GM12875 (cell line): ENCODE results near the gene RAB35.
"Not testable (repeated sequence)": the region's sequence is repeated elsewhere in the genome, so short reads cannot be mapped to it uniquely, and the experiment has no call there.

Source experiments
- H3K4me3 ChIP-seq: one replicate; pipeline ENCODE4 v1.5.1; 2011; ENCODE audit warnings: low read depth, low read length, control low read depth
- CTCF ChIP-seq: IDR thresholded peaks from 2 replicates; pipeline ENCODE4 v1.5.1; 2011; ENCODE audit warnings: low read depth, mild to moderate bottlenecking, control low read depth, inconsistent platforms, low read length, moderate library complexity, borderline replicate concordance; ENCODE audit not compliant: insufficient read depth

The RAB35 gene

DNA sequence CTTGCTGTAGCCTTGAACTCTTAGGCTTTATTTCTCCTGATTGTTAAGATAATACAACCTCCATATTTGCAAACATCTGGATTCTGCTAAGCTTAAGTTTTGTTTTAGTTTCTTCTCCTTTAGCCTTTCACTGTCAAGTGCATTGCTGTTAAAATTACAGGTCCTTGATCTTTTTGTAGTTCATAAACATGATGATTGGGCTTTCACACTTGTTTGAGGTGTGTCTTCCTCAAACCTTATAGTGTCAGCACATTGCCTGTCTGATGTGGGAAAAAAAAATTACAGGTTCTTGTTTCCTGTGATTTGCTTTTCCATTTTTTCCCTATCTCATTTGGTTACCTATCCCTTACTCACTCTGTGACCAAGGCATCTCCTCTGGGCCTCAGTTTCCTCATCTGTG, 68.3 kb downstream of the RAB35 start:
- H3K4me3 ChIP-seq, result no peak overlapping the region

DNA sequence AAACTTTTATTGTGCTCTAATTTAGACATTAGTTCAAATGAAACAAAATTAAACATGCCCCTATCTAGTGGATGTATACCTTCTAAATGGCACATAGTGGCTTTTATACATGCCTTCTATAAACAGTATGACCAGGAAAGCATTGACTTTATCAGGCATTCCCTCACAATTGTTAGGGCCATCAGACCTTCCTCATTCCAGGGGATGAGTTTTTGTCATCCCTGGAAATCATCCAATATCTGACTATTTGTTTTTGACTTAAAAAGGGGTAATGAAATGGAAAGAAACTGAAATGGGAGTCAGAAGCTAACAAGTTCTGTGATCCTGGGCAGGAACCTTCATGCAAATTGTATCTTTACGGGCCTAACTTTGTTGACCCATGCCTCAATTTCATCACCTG, 69.5 kb downstream of the RAB35 start:
- no peak overlapping the region for H3K4me3 ChIP-seq
- TF ChIP-seq CTCF, result no peak

More for the DNA sequence above, 68.3 kb downstream of the RAB35 start:
- TF ChIP-seq CTCF, result no peak

- H3K4me3 ChIP-seq, result not testable (repeated sequence)
These were observed 71.2 kb downstream of the RAB35 start for GRCh38 chr12:120045367-120045766.
